ENCODE measurements around the gene GSAP. TPM values are rescaled to one million over a fixed set of nuclear protein-coding genes. Genes with fewer than 3 reads are reported as not detected.
A peak's percentile ranks its signal among the peaks of the same experiment; 100 is the strongest.
"Not testable (repeated sequence)": the region's sequence is repeated elsewhere in the genome, so short reads cannot be mapped to it uniquely, and the experiment has no call there.

GSAP gene
- total RNA-seq, 1 donor from 2014 or later, result 4.5 TPM

GRCh38 chr7:77359599-77359998 lies 56.5 kb downstream of the GSAP start:
- DNase-seq (ENCODE audit: low read depth in 2 of 2), result no peak

GRCh38 chr7:77354914-77355313 lies 61.2 kb downstream of the GSAP start:
- no peak for DNase-seq (ENCODE audit: low read depth in 2 of 2)

- DNase-seq (ENCODE audit: low read depth in 2 of 2), result no peak
Measured at GRCh38 chr7:77354484-77354883, 61.7 kb downstream of the GSAP start.

- no peak for DNase-seq (ENCODE audit: low read depth in 2 of 2)
Measured at GRCh38 chr7:77353911-77354310, 62.2 kb downstream of the GSAP start.

GRCh38 chr7:77353407-77353721 lies 62.8 kb downstream of the GSAP start:
- no peak for DNase-seq (ENCODE audit: low read depth in 2 of 2)

GRCh38 chr7:77352665-77353406 lies 63.3 kb downstream of the GSAP start:
- no peak for DNase-seq (ENCODE audit: low read depth in 2 of 2)

- DNase-seq (ENCODE audit: low read depth in 2 of 2), result peak; percentile 68
Measured at GRCh38 chr7:77351539-77352004, 64.6 kb downstream of the GSAP start.

GRCh38 chr7:77349141-77349540 lies 67.0 kb downstream of the GSAP start:
- peak in 1 of 2 donors; percentile 62 for DNase-seq (ENCODE audit: low read depth in 2 of 2)

- peak in 1 of 2 donors; percentile 85 for DNase-seq (ENCODE audit: low read depth in 2 of 2)
Measured at GRCh38 chr7:77348371-77348813, 67.8 kb downstream of the GSAP start.

- no peak for DNase-seq (ENCODE audit: low read depth in 2 of 2)
Measured at GRCh38 chr7:77346441-77346840, 69.7 kb downstream of the GSAP start.

GRCh38 chr7:77345426-77345825 lies 70.7 kb downstream of the GSAP start:
- not testable (repeated sequence) for DNase-seq (ENCODE audit: low read depth in 2 of 2)

GRCh38 chr7:77339726-77340125 lies 76.4 kb downstream of the GSAP start:
- DNase-seq (ENCODE audit: low read depth in 2 of 2), result no peak

GRCh38 chr7:77338883-77339629 lies 77.1 kb downstream of the GSAP start:
- DNase-seq (ENCODE audit: low read depth in 2 of 2), result no peak

GRCh38 chr7:77338260-77338659 lies 77.9 kb downstream of the GSAP start:
- DNase-seq (ENCODE audit: low read depth in 2 of 2), result no peak

- no peak for DNase-seq (ENCODE audit: low read depth in 2 of 2)
Measured at GRCh38 chr7:77337456-77337990, 78.6 kb downstream of the GSAP start.

GRCh38 chr7:77335581-77335980 lies 80.6 kb downstream of the GSAP start:
- no peak for DNase-seq (ENCODE audit: low read depth in 2 of 2)

GRCh38 chr7:77334039-77334438 lies 82.1 kb downstream of the GSAP start:
- DNase-seq (ENCODE audit: low read depth in 2 of 2), result not testable (repeated sequence)

GRCh38 chr7:77331938-77332695 lies 84.0 kb downstream of the GSAP start:
- peak; percentile 88 to 91 for DNase-seq (ENCODE audit: low read depth in 2 of 2)

- DNase-seq (ENCODE audit: low read depth in 2 of 2), result peak; percentile 90 to 94
Measured at GRCh38 chr7:77330169-77330882, 85.8 kb downstream of the GSAP start.

GRCh38 chr7:77329466-77330168 lies 86.5 kb downstream of the GSAP start:
- no peak for DNase-seq (ENCODE audit: low read depth in 2 of 2)

- DNase-seq (ENCODE audit: low read depth in 2 of 2), result peak in 1 of 2 donors; percentile 49
Measured at GRCh38 chr7:77328669-77329068, 87.5 kb downstream of the GSAP start.
